HG03354 (cell line): ENCODE data around the gene PARP3.
"Not testable (repeated sequence)": the region's sequence is repeated elsewhere in the genome, so short reads cannot be mapped to it uniquely, and the experiment has no call there.

Experiments
- ATAC-seq: cut with Tn5 transposase; IDR thresholded peaks from one replicate; pipeline ENCODE4 v1.9.1; 2021; ENCODE audit warnings: mild to moderate bottlenecking; ENCODE audit not compliant: unreplicated experiment, poor library complexity, severe bottlenecking

PARP3 gene

GRCh38 chr3:51982352-51982837 is 40.2 kb downstream of the PARP3 start:
- peak; percentile 64 for ATAC-seq

- ATAC-seq: peak; percentile 74
Measured at GRCh38 chr3:51982838-51983577, 40.8 kb downstream of the PARP3 start, which contains the start of gene ACY1. TSS of gene ACY1 (plus strand) at chr3:51983535. CDS start at chr3:51984065, 530 bp downstream.

GRCh38 chr3:51983578-51984268 is 41.6 kb downstream of the PARP3 start:
- ATAC-seq: no peak

- ATAC-seq: no peak
Measured at GRCh38 chr3:51984269-51984647, 42.1 kb downstream of the PARP3 start.

GRCh38 chr3:51985063-51985462 is 42.9 kb downstream of the PARP3 start:
- ATAC-seq: no peak

- no peak for ATAC-seq
Measured at GRCh38 chr3:51986010-51986947, 44.1 kb downstream of the PARP3 start.

GRCh38 chr3:51987568-51987967 is 45.4 kb downstream of the PARP3 start:
- no peak for ATAC-seq

GRCh38 chr3:51988286-51989146 is 46.4 kb downstream of the PARP3 start:
- ATAC-seq: no peak

- not testable (repeated sequence) for ATAC-seq
Measured at GRCh38 chr3:51990501-51990971, 48.4 kb downstream of the PARP3 start.

- no peak for ATAC-seq
Measured at GRCh38 chr3:51992017-51992682, 50.0 kb downstream of the PARP3 start.

- not testable (repeated sequence) for ATAC-seq
Measured at GRCh38 chr3:51993657-51994056, 51.5 kb downstream of the PARP3 start.

- no peak for ATAC-seq
Measured at GRCh38 chr3:51994530-51994929, 52.4 kb downstream of the PARP3 start.

GRCh38 chr3:51995346-51996163 is 53.4 kb downstream of the PARP3 start, which contains the start of gene RPL29:
TSS of gene RPL29 (minus strand) at chr3:51995895. CDS start at chr3:51995461, 434 bp downstream.
- peak; percentile 90 for ATAC-seq

GRCh38 chr3:51997172-51997571 is 55.0 kb downstream of the PARP3 start:
- no peak for ATAC-seq

GRCh38 chr3:51997935-51998596 is 55.9 kb downstream of the PARP3 start:
- no peak for ATAC-seq
